Ishikawa (cell line): ENCODE results near the gene PRRT2.
A peak's percentile ranks its signal among the peaks of the same experiment; 100 is the strongest.

Source experiments
- CEBPB ChIP-seq: IDR thresholded peaks from 2 replicates; pipeline ENCODE4 v1.6.1; 2012
- CREB1 ChIP-seq: IDR thresholded peaks from 2 replicates; pipeline ENCODE4 v1.6.1; 2012; ENCODE audit warnings: low read depth
- EGR1 ChIP-seq: IDR thresholded peaks from 2 replicates; pipeline ENCODE4 v1.6.1; 2012
- EP300 ChIP-seq: IDR thresholded peaks from 2 replicates; pipeline ENCODE4 v1.6.1; 2012; ENCODE audit warnings: borderline replicate concordance
- FOXM1 ChIP-seq: IDR thresholded peaks from 2 replicates; pipeline ENCODE4 v1.6.1; 2012; ENCODE audit warnings: low read depth, borderline replicate concordance
- NFIC ChIP-seq: IDR thresholded peaks from 2 replicates; pipeline ENCODE4 v1.6.1; 2012
- RAD21 ChIP-seq: IDR thresholded peaks from 2 replicates; pipeline ENCODE4 v1.6.1; 2012; ENCODE audit warnings: low read depth
- TAF1 ChIP-seq: IDR thresholded peaks from 2 replicates; pipeline ENCODE4 v1.6.1; 2012; ENCODE audit warnings: low read depth, mild to moderate bottlenecking
- TCF12 ChIP-seq: IDR thresholded peaks from 2 replicates; pipeline ENCODE4 v1.6.1; 2012; ENCODE audit warnings: low read depth
- TEAD4 ChIP-seq: IDR thresholded peaks from 2 replicates; pipeline ENCODE4 v1.6.1; 2012
- YY1 ChIP-seq: IDR thresholded peaks from 2 replicates; pipeline ENCODE4 v1.6.1; 2012; ENCODE audit warnings: low read depth
- ZBTB7A ChIP-seq: IDR thresholded peaks from 2 replicates; pipeline ENCODE4 v1.6.1; 2012; ENCODE audit warnings: low read depth
- TF ChIP-seq, protein P1 (sequence below): IDR thresholded peaks from 2 replicates; pipeline ENCODE4 v1.6.1; 2012; ENCODE audit warnings: low read depth, mild to moderate bottlenecking
- TF ChIP-seq, protein P2 (sequence below): IDR thresholded peaks from 2 replicates; pipeline ENCODE4 v1.6.1; 2012
- TF ChIP-seq, protein P3 (sequence below): IDR thresholded peaks from 2 replicates; pipeline ENCODE4 v1.6.1; 2012

Gene PRRT2

DNA sequence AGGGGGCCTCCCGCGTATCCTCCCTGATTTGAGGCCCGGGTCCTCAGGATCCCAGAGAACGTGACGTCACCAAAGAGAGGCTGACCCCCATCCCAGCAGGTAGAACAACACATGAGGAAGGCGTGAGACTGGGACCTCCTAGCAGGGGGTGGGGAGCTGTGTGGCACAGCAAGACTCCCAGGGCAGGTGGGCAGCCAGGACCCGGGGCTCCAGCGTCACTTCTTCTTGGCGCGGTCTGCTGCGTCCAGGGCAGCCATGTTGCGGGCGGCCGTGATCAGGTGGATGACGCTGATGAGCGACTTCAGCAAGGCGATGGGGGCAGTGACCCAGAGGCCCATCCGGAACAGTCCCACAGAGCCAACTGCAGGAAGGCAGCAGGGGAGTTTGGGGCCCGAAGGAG is 47.0 kb downstream of the PRRT2 start:
- TF ChIP-seq NFIC, result no peak
- no peak for TF ChIP-seq CREB1
- TF ChIP-seq TAF1, result no peak
- TF ChIP-seq TEAD4, result no peak
- TF ChIP-seq, protein P1, sequence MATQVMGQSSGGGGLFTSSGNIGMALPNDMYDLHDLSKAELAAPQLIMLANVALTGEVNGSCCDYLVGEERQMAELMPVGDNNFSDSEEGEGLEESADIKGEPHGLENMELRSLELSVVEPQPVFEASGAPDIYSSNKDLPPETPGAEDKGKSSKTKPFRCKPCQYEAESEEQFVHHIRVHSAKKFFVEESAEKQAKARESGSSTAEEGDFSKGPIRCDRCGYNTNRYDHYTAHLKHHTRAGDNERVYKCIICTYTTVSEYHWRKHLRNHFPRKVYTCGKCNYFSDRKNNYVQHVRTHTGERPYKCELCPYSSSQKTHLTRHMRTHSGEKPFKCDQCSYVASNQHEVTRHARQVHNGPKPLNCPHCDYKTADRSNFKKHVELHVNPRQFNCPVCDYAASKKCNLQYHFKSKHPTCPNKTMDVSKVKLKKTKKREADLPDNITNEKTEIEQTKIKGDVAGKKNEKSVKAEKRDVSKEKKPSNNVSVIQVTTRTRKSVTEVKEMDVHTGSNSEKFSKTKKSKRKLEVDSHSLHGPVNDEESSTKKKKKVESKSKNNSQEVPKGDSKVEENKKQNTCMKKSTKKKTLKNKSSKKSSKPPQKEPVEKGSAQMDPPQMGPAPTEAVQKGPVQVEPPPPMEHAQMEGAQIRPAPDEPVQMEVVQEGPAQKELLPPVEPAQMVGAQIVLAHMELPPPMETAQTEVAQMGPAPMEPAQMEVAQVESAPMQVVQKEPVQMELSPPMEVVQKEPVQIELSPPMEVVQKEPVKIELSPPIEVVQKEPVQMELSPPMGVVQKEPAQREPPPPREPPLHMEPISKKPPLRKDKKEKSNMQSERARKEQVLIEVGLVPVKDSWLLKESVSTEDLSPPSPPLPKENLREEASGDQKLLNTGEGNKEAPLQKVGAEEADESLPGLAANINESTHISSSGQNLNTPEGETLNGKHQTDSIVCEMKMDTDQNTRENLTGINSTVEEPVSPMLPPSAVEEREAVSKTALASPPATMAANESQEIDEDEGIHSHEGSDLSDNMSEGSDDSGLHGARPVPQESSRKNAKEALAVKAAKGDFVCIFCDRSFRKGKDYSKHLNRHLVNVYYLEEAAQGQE, result no peak
- TF ChIP-seq, protein P2, sequence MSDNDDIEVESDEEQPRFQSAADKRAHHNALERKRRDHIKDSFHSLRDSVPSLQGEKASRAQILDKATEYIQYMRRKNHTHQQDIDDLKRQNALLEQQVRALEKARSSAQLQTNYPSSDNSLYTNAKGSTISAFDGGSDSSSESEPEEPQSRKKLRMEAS, result no peak
- TF ChIP-seq CEBPB, result no peak

DNA sequence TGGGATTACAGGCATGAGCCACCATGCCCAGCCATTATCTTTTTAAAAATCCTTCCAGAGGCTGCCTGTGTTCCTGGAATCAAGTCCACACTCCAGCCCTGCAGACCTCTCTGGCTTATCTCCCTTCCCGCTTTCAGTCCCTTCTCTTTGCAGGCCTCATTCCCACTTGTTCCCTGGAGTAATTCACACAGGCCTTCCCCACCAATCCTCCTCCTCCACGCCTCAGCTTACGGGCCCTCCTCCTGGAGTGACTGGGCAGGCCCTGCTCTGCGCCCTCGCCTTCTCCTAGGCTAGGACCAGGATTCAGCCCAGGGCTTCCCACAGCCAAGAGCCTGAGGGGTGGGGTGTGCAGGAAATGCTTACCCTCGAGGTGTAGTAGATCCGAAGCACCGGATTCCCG is 48.2 kb downstream of the PRRT2 start:
- TF ChIP-seq, protein P1, result no peak
- TF ChIP-seq ZBTB7A (no peak), CREB1 (no peak), TEAD4 (no peak), EP300 (no peak), CEBPB (no peak), YY1 (no peak), EGR1 (no peak), RAD21 (no peak), FOXM1 (no peak), TCF12 (no peak), NFIC (no peak), TAF1 (no peak)
- TF ChIP-seq, protein P2, result no peak
- TF ChIP-seq, protein P3, sequence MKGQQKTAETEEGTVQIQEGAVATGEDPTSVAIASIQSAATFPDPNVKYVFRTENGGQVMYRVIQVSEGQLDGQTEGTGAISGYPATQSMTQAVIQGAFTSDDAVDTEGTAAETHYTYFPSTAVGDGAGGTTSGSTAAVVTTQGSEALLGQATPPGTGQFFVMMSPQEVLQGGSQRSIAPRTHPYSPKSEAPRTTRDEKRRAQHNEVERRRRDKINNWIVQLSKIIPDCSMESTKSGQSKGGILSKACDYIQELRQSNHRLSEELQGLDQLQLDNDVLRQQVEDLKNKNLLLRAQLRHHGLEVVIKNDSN, result no peak

DNA sequence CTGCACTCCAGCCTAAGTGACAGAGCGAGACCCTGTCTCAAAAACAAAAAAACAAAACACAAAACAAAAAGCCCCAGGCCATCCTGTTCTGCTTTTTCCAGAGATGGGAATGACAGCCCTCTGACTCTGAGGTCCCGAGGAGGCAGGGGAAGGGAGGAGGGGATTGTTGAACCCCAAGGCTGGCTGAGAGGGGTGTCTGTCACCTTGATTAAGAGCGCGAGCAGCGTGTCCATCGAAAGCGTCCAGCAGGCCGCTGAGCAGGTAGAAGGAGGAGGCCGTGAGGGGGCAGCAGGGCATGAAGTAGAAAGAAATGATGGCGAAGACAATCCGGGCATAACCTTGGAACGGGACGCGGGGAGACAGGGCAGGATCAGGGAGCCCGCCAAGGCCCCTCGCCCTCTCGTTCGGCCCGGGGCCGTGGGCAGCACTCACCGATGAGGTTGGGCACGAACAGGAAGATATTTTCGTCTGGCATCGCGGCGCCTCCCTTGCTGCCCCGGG is 50.4 kb downstream of the PRRT2 start:
- peak; percentile 29; the same call in 1 of the 2 replicates for TF ChIP-seq RAD21
- TF ChIP-seq YY1, result no peak

DNA sequence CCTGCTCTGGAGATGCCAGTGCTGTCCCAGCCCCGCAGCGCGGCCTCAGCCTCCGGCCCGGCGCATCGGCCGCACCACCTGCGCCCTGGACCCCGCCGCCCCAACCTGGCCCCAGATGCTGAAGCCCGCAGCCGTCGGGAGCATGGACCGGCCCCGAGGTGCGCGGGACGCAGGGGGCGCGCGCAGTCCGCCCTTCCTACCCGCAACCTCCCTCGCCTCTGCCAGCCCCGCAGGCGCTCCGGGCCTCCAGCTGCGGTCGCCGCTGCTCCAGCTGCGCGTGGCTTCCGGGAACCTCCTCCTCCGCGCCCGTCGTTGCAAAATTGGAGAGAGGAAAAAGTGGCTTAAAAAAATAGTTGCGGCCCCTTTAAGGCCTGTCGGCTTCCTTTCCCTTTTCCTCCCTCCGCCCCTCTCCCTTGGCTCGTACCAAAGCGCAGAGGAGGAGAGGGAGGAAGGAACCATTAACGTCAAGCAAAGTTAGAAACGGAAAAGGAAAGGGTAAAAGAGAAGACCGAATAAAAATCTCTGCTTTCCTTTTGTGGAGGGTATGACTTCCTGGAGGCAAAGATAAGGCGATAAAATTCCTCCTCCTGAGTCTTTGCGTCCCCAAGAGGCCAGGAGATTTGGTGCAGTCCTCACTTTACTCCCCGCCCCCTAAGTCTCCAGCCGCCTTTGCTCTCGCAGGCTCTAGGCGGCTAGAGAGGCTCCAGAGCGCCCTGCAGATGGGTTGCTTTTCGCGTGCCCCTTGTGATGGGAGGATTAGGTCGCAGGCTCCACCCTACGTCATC is 51.1 kb downstream of the PRRT2 start, which contains the start of gene CDIPT:
TSS of gene CDIPT (minus strand) at position 343 of the 785 bp plus-strand sequence. CDS start 369 bp downstream, outside the sequence.
- TF ChIP-seq TCF12 (peak; percentile 27; the same call in 1 of the 2 replicates), FOXM1 (peak; percentile 35; the same call in 1 of the 2 replicates), CREB1 (0 out of 2 replicates have a peak, but pooled peaks have one; percentile 45), CEBPB (no peak), NFIC (no peak), TEAD4 (no peak), TAF1 (0 out of 2 replicates have a peak, but pooled peaks have one; percentile 47), ZBTB7A (no peak), RAD21 (no peak; the same call in 1 of the 2 replicates), EP300 (peak; percentile 43; the same call in 1 of the 2 replicates), YY1 (peak; percentile 48; the same call in 1 of the 2 replicates), EGR1 (no peak)
- TF ChIP-seq, protein P3, result 0 out of 2 replicates have a peak, but pooled peaks have one; percentile 19
- TF ChIP-seq, protein P2, result peak; percentile 83
- TF ChIP-seq, protein P1, result no peak
